OCI-LY7 (cell line): ENCODE data around the gene POLDIP3. TPM values are rescaled to one million over a fixed set of nuclear protein-coding genes. Genes with fewer than 3 reads are reported as not detected.

Source experiments
- BruUV-seq: library from RNA; stranded (reverse); fragments of 400-500 nt; replicated peaks from 2 replicates; lab custom pipeline; 2021; lab: Mats Ljungman, UMichigan
- CTCF ChIA-PET: fragments of 300-600 bp; sonication (Branson Sonifier 250); formaldehyde crosslinking; loops from one replicate; lab custom pipeline; 2022; ENCODE audit warnings: antibody characterized with exemption; ENCODE audit not compliant: unreplicated experiment; lab: Charles Lee
- POLR2A ChIA-PET: fragments of 300-600 bp; sonication (Branson Sonifier 250); formaldehyde crosslinking; loops from one replicate; lab custom pipeline; 2022; ENCODE audit warnings: antibody characterized with exemption; lab: Charles Lee
- DNase-seq: peaks from one replicate; pipeline ENCODE4 v3.0.0-alpha.2; 2015; ENCODE audit warnings: low spot score
- H2AFZ ChIP-seq: fragments of 200-600 bp; sonication (generic), shearing (Covaris generic); 2 replicates; pipeline ENCODE4 v1.6.1; 2014; ENCODE audit warnings: mild to moderate bottlenecking, antibody characterized with exemption, low read length, moderate library complexity
- H3K27ac ChIP-seq: fragments of 200-600 bp; sonication (generic); 2 replicates; pipeline ENCODE4 v1.5.1; 2014; ENCODE audit warnings: mixed run types, low read depth, mild to moderate bottlenecking, moderate library complexity, low read length, inconsistent platforms; ENCODE audit not compliant: poor library complexity, severe bottlenecking
- H3K36me3 ChIP-seq: fragments of 200-600 bp; sonication (generic); 2 replicates; pipeline ENCODE4 v1.6.1; 2014; ENCODE audit warnings: mild to moderate bottlenecking, antibody characterized with exemption, low read length, moderate library complexity, mixed read lengths; ENCODE audit not compliant: insufficient read depth
- H3K4me1 ChIP-seq: fragments of 200-600 bp; sonication (generic); 2 replicates; pipeline ENCODE4 v1.5.1; 2014; ENCODE audit warnings: mild to moderate bottlenecking, low read length; ENCODE audit not compliant: insufficient read depth, poor library complexity, severe bottlenecking
- H3K4me2 ChIP-seq: fragments of 200-600 bp; sonication (generic); 2 replicates; pipeline ENCODE4 v1.6.1; 2014; ENCODE audit warnings: mild to moderate bottlenecking, low read length
- H3K4me3 ChIP-seq: fragments of 200-600 bp; sonication (generic); 2 replicates; pipeline ENCODE4 v1.5.1; 2014; ENCODE audit warnings: mild to moderate bottlenecking, low read depth, low read length; ENCODE audit not compliant: poor library complexity, severe bottlenecking
- H3K79me2 ChIP-seq: fragments of 200-600 bp; sonication (generic); 2 replicates; pipeline ENCODE4 v1.6.1; 2016; ENCODE audit warnings: low read depth, mild to moderate bottlenecking, low read length, moderate library complexity, mixed read lengths; ENCODE audit not compliant: insufficient read depth
- H3K9me2 ChIP-seq: fragments of 200-600 bp; sonication (generic); 2 replicates; pipeline ENCODE4 v1.6.1; 2016; ENCODE audit warnings: mild to moderate bottlenecking, low read length, mixed read lengths; ENCODE audit not compliant: insufficient read depth
- H3K9me3 ChIP-seq: fragments of 200-600 bp; sonication (generic); 2 replicates; pipeline ENCODE4 v1.6.1; 2014; ENCODE audit warnings: mild to moderate bottlenecking, mixed run types, low read length, mixed read lengths
- H4K20me1 ChIP-seq: fragments of 200-600 bp; sonication (generic); 2 replicates; pipeline ENCODE4 v1.6.1; 2014; ENCODE audit warnings: mild to moderate bottlenecking, antibody characterized with exemption, low read length, moderate library complexity, mixed read lengths; ENCODE audit not compliant: insufficient read depth
- CTCF ChIP-seq: fragments of 200-600 bp; sonication (generic); conservative IDR thresholded peaks from 2 replicates; pipeline ENCODE4 v1.5.1; 2014; ENCODE audit warnings: mild to moderate bottlenecking, antibody characterized with exemption, low read length, moderate library complexity, mixed read lengths
- EZH2phosphoT487 ChIP-seq: fragments of 200-600 bp; sonication (generic); IDR thresholded peaks from 2 replicates; pipeline ENCODE4 v1.6.1; 2018; ENCODE audit warnings: low read depth, borderline replicate concordance, mild to moderate bottlenecking, mixed run types, antibody characterized with exemption, low read length, moderate library complexity, mixed read lengths
- intact Hi-C: fragments of 100-400 bp; cut with micrococcal nuclease; formaldehyde crosslinking; loops from one replicate; pipeline ENCODE4 v1.10.0; 2022; ENCODE audit not compliant: unreplicated experiment
- total RNA-seq, 2 experiments: library from RNA; depleted of rRNA in 1 of 2; stranded (reverse); fragments of >200 nt in 1 of 2; shearing (Covaris generic) in 1 of 2; gene quantifications; 2 replicates each; pipeline ENCODE4 v1.2.3, GENCODE V29; 2014 to 2022

The POLDIP3 gene
- total RNA-seq, 2 experiments from 2014 or later = 70.7 to 73.5 TPM

GRCh38 chr22:42604403-42604802 lies 10.3 kb downstream of the POLDIP3 start:
- intact Hi-C loops = no loop called here
- Histone ChIP-seq H3K36me3 (peaks cover 94% of the 10 kb centered on the region), H3K79me2 (peaks cover 68% of the 10 kb centered on the region), H3K9me3 (no peaks in the 10 kb centered on the region), H3K4me3 (no peak overlapping the region), H3K27ac (no peak overlapping the region), H3K9me2 (no peaks in the 10 kb centered on the region), H3K4me1 (no peaks in the 10 kb centered on the region), H4K20me1 (no peaks in the 10 kb centered on the region; the same call in 1 of the 2 replicates), H2AFZ (no peak overlapping the region), H3K4me2 (no peak overlapping the region)
- TF ChIP-seq CTCF (no peak), EZH2phosphoT487 (no peak)
- POLR2A ChIA-PET = no interaction called here
- CTCF ChIA-PET = no interaction called here
- no TSS peak for BruUV-seq
- DNase-seq = no peak

GRCh38 chr22:42603427-42603826 lies 11.3 kb downstream of the POLDIP3 start:
- TF ChIP-seq CTCF = no peak
- no peak for TF ChIP-seq EZH2phosphoT487
- Histone ChIP-seq H3K79me2 (peaks cover 58% of the 10 kb centered on the region), H3K4me3 (no peak overlapping the region), H2AFZ (no peak overlapping the region), H3K9me2 (no peaks in the 10 kb centered on the region), H4K20me1 (no peaks in the 10 kb centered on the region; the same call in 1 of the 2 replicates), H3K9me3 (no peaks in the 10 kb centered on the region), H3K4me1 (no peaks in the 10 kb centered on the region), H3K27ac (no peak overlapping the region), H3K4me2 (no peak overlapping the region), H3K36me3 (peaks cover 94% of the 10 kb centered on the region)
- no peak for DNase-seq
- intact Hi-C loops = no loop called here
- BruUV-seq = no TSS peak
- POLR2A ChIA-PET = interaction anchor here (0.6 kb wide), 1 partner anchor 253 kb away, joined by 3 read pairs; no protein-coding TSS in a partner anchor
- CTCF ChIA-PET = no interaction called here

- Histone ChIP-seq H3K27ac (no peak overlapping the region), H3K9me3 (no peaks in the 10 kb centered on the region), H3K79me2 (peaks cover 50% of the 10 kb centered on the region), H2AFZ (no peak overlapping the region), H4K20me1 (no peaks in the 10 kb centered on the region; the same call in 1 of the 2 replicates), H3K4me3 (no peak overlapping the region), H3K4me2 (no peak overlapping the region), H3K9me2 (no peaks in the 10 kb centered on the region), H3K4me1 (no peaks in the 10 kb centered on the region), H3K36me3 (peaks cover 94% of the 10 kb centered on the region)
- ChIA-PET CTCF (no interaction called here), POLR2A (no interaction called here)
- no peak for DNase-seq
- BruUV-seq = no TSS peak
- TF ChIP-seq CTCF (no peak), EZH2phosphoT487 (no peak)
- intact Hi-C loops = no loop called here
Measured at GRCh38 chr22:42602470-42602869, 12.2 kb downstream of the POLDIP3 start.
